Tibial nerve (tissue), 4 donors: ENCODE measurements around the gene TEPSIN. TPM values are rescaled to one million over a fixed set of nuclear protein-coding genes. Genes with fewer than 3 reads are reported as not detected.

ENCODE experiments used
- DNase-seq, 2 donors: peaks; one replicate each; pipeline ENCODE4 v3.0.0-alpha.2; 2019; ENCODE audit warnings: low spot score in 2 of 2
- H3K27ac ChIP-seq, 4 donors: fragments of 200-600 bp; sonication (generic) in 3 of 4; one replicate each; pipeline ENCODE4 v1.5.1; 2017 to 2019; ENCODE audit warnings: mild to moderate bottlenecking in 1 of 4
- H3K27me3 ChIP-seq, 2 donors: fragments of 200-600 bp; sonication (generic) in 1 of 2; one replicate each; pipeline versions ENCODE4 v1.5.1 to v1.6.0; 2017 to 2019
- H3K36me3 ChIP-seq, 3 donors: fragments of 200-600 bp; sonication (generic); one replicate each; pipeline ENCODE4 v1.5.1; 2018 to 2019
- H3K4me1 ChIP-seq, 4 donors: fragments of 200-600 bp; sonication (generic) in 3 of 4; one replicate each; pipeline ENCODE4 v1.5.1; 2017 to 2019
- H3K4me3 ChIP-seq, 4 donors: fragments of 200-600 bp; sonication (generic) in 3 of 4; one replicate each; pipeline ENCODE4 v1.5.1; 2017 to 2019; ENCODE audit warnings: mild to moderate bottlenecking in 1 of 4, moderate library complexity in 1 of 4
- H3K9me3 ChIP-seq, 4 donors: fragments of 200-600 bp; sonication (generic) in 3 of 4; one replicate each; pipeline ENCODE4 v1.5.1; 2017 to 2019
- CTCF ChIP-seq, 5 experiments: fragments of 200-600 bp in 3 of 5; fragments of 450-650 bp in 2 of 5; sonication (generic) in 3 of 5; IDR thresholded peaks; one replicate each; pipeline ENCODE4 v1.5.1; 2016 to 2019; ENCODE audit warnings: antibody characterized with exemption in 5 of 5, mild to moderate bottlenecking in 3 of 5, moderate library complexity in 2 of 5
- EP300 ChIP-seq, 2 donors: sonication (generic); formaldehyde crosslinking; IDR thresholded peaks; one replicate each; pipeline ENCODE4 v1.6.1; 2017; ENCODE audit warnings: antibody characterized with exemption in 2 of 2, mild to moderate bottlenecking in 1 of 2
- POLR2A ChIP-seq, 2 donors: fragments of 450-650 bp; IDR thresholded peaks; one replicate each; pipeline ENCODE4 v1.6.1; 2017; ENCODE audit warnings: antibody characterized with exemption in 2 of 2, mild to moderate bottlenecking in 2 of 2, moderate library complexity in 2 of 2
- WGBS, 2 donors: methylation state at CpG; one replicate each; pipeline ENCODE4 v1.1.5; 2018; 5-methylcytosine and 5-hydroxymethylcytosine counted together
- total RNA-seq, 4 donors: library from RNA; depleted of rRNA; stranded (reverse); fragments of >200 nt; gene quantifications; one replicate each; pipeline ENCODE4 v1.1.0, GENCODE V29; 2016

The TEPSIN gene
- total RNA-seq, 4 donors from 2014 or later: 41.5 to 102 (median 73.9) TPM

GRCh38 chr17:81241648-81242420 lies 3.0 kb upstream of the TEPSIN start:
- peaks cover 4 to 45% (median 23%) of the 10 kb centered on the region in 4 donors for H3K4me1 ChIP-seq

GRCh38 chr17:81241203-81241602 lies 2.3 kb upstream of the TEPSIN start:
- no peak for DNase-seq
- Histone ChIP-seq H3K4me3 (no peak overlapping the region), H3K4me1 (peaks cover 4 to 51% (median 25%) of the 10 kb centered on the region in 4 donors), H3K27me3 (no peaks in the 10 kb centered on the region), H3K27ac (no peak overlapping the region), H3K36me3 (peaks cover 0 to 45% (median 0%) of the 10 kb centered on the region in 3 donors), H3K9me3 (no peaks in the 10 kb centered on the region)
- TF ChIP-seq EP300 (IDR thresholded peaks at IDR 0.05) (no peak), POLR2A (IDR thresholded peaks at IDR 0.05) (no peak), CTCF (IDR thresholded peaks at IDR 0.05) (no peak)
- WGBS, 2 donors: 86 to 88% methylated on average over 7 to 8 of the region's 10 CpGs

More at GRCh38 chr17:81241648-81242420, 3.0 kb upstream of the TEPSIN start:
- H3K27me3 ChIP-seq: no peaks in the 10 kb centered on the region
- no peak overlapping the region for H3K4me3 ChIP-seq
- peak in 1 of 2 donors; percentile 49 for DNase-seq
- H3K9me3 ChIP-seq: no peaks in the 10 kb centered on the region
- TF ChIP-seq EP300 (IDR thresholded peaks at IDR 0.05): no peak
- peak; percentile 73 to 86 (median 82) for TF ChIP-seq CTCF (IDR thresholded peaks at IDR 0.05)
- H3K36me3 ChIP-seq: peaks cover 0 to 45% (median 0%) of the 10 kb centered on the region in 3 donors
- WGBS, 2 donors: 32 to 39% methylated on average over 21 to 22 of the region's 26 CpGs
- H3K27ac ChIP-seq: no peak overlapping the region

- TF ChIP-seq CTCF (IDR thresholded peaks at IDR 0.05): no peak
- no peaks in the 10 kb centered on the region for H3K9me3 ChIP-seq
- 73 to 74% methylated on average over 8 of the region's 8 CpGs for WGBS, 2 donors
- peaks cover 0 to 45% (median 0%) of the 10 kb centered on the region in 3 donors for H3K36me3 ChIP-seq
- DNase-seq: no peak
- H3K4me1 ChIP-seq: peaks cover 4 to 55% (median 25%) of the 10 kb centered on the region in 4 donors
- no peak overlapping the region for H3K27ac ChIP-seq
- no peaks in the 10 kb centered on the region for H3K27me3 ChIP-seq
- H3K4me3 ChIP-seq: no peak overlapping the region
Measured at GRCh38 chr17:81240761-81241160, 1.9 kb upstream of the TEPSIN start.

- peaks cover 4 to 57% (median 25%) of the 10 kb centered on the region in 4 donors for H3K4me1 ChIP-seq
- peaks cover 0 to 45% (median 0%) of the 10 kb centered on the region in 3 donors for H3K36me3 ChIP-seq
- WGBS, 2 donors: 17 to 23% methylated on average over 28 to 37 of the region's 37 CpGs
- no peaks in the 10 kb centered on the region for H3K27me3 ChIP-seq
- H3K9me3 ChIP-seq: no peaks in the 10 kb centered on the region
- peak overlapping the region; percentile 91 to 100 (median 96) for H3K4me3 ChIP-seq
- peak overlapping the region in 3 of 4 donors; percentile 80 to 88 (median 86) for H3K27ac ChIP-seq
- TF ChIP-seq EP300 (IDR thresholded peaks at IDR 0.05): no peak
- no peak for TF ChIP-seq POLR2A (IDR thresholded peaks at IDR 0.05)
- TF ChIP-seq CTCF (IDR thresholded peaks at IDR 0.05): no peak
- DNase-seq: no peak
Measured at GRCh38 chr17:81239714-81240555, 1.1 kb upstream of the TEPSIN start.

GRCh38 chr17:81238490-81238814 lies 403 bp downstream of the TEPSIN start:
- TF ChIP-seq POLR2A (IDR thresholded peaks at IDR 0.05) (no peak), EP300 (IDR thresholded peaks at IDR 0.05) (no peak), CTCF (IDR thresholded peaks at IDR 0.05) (no peak)
- H3K4me3 ChIP-seq: peak overlapping the region; percentile 68 to 100 (median 95)
- H3K36me3 ChIP-seq: peaks cover 0 to 50% (median 0%) of the 10 kb centered on the region in 3 donors
- H3K27me3 ChIP-seq: no peaks in the 10 kb centered on the region
- H3K27ac ChIP-seq: peak overlapping the region in 3 of 4 donors; percentile 49 to 80 (median 73)
- WGBS, 2 donors: 0% methylated on average over 1 to 12 of the region's 26 CpGs
- DNase-seq: no peak
- H3K4me1 ChIP-seq: peaks cover 4 to 58% (median 25%) of the 10 kb centered on the region in 4 donors
- no peaks in the 10 kb centered on the region for H3K9me3 ChIP-seq
